ENCODE data around the gene LRRC3.

Gene LRRC3

DNA sequence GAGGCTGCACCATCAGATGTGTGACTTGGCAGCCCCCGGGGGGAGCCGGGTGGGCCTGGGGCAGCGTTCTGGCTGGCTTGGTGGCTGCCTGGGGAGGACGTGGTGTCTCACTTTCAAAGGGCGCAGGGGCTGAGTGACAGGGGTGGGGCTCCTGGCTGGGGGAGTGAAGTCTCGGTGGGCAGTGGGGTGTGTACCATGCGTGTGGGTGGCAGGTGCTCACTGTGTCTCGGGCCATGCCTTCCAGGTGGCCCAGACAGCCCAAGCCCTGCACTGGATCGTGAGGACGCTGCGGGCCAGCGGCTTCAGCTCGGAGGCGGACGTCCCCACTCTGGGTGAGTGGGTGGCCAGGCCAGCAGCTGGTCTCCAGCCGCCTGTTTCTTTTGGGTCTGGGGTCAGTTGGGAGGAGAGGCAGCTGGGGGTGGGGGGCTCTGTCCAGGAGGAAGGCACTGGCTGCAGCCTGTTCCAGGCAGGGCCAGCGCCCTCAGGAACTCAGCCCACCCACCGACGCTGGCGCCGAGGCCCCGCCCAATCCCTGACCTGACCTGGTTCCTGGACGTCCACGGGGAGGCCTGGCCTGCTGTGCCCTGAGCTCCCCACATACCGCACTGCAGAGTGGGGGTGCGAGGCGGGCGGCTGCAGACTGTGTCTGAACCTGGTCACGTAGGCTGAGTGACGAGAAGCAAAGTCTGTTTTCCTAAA lies 30.6 kb upstream of the LRRC3 start:
- DNase-seq: no peak

DNA sequence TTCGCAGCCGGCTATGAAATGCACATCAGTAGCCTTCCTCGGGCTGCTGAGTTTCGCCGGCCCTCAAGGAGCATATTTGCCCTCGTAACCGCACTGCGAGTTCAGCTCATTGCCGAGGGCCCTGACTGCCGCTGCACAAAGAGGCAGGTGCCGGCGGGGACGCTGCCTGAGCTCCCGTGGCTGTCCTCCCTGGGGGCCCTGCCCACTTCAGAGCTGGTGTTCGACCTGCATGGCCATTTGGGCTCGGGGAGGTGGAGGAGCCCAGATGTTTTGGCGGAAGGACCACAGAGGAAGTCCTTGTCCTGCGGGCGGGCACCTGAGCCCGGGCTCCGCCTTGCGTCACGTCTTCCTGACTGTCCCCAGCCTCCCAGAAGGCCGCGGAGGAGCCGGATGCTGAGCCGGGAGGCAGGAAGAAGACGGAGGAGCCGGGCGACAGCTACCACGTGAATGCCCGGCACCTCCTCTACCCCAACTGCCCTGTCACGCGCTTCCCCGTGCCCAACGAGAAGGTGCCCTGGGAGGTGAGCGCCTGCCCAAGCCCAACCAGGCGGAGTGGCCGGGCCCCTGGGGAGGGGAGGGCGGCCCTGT lies 29.9 kb upstream of the LRRC3 start:
- no peak for DNase-seq

- no peak for DNase-seq
Observed at GRCh38 chr21:44425895-44426662, 29.2 kb upstream of the LRRC3 start.

DNA sequence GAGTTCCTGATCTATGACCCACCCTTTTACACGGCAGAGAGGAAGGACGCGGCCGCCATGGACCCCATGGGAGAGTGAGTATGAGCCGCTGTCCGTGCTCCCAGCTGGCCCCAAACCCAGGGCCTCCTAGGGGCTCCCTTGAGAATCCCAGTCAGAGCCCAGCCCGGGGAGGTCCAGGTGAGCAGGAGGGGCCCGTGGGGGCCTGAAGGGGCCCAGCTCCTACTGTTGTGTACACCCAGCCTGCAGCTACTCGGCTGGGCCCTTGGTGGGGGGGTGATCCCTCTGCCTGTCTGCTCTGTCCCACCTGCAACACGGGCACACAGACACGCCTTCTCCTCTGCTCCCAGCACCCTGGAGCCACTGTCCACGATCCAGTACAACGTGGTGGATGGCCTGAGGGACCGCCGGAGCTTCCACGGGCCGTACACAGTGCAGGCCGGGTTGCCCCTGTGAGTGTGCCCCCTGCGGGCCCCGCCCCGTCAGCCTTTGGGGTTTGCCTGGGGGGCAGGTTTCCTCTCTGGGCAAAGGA lies 28.6 kb upstream of the LRRC3 start:
- DNase-seq: no peak

DNA sequence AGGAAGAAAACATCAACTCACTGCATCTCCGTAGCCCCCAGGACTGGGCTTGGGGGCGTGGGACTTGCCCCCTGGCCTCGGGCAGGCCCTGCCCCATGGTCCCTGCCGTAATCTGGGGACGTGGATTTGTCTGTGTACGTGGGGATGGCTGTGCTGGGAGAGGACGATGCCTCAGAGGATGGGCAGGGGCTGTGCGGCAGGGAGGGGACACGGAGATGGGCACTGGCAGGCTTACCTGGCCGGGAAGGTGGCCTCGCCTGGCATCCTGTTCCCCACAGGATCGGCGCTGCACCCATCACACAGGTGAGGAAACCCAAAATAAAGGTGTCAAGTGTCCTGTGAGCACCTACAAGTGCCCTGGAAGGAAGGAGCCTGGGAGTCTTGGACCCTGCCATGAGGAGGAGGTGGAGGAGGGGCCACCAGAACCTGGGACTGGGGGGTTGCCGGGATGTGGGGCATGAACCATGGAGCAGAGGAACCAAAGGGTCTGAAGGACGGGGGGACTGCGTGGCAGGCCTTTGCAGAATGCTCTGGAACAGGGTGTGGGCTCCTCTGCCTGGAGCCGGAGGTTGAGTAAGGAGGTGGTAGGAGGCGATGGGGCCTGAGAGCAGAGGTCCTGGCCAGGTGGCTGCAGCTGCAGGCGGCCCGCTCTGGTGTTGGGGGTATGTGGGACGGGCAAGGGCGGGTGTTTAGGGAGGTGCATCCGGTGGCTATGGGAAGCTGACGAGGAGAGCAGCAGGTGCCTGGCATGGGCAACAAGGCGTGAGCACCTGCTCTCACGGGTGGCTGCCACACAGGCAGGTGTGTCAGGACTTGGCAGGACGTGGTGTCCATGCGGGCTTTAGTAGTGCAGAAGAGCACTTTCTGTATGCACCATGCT lies 27.8 kb upstream of the LRRC3 start:
- no peak for DNase-seq

DNA sequence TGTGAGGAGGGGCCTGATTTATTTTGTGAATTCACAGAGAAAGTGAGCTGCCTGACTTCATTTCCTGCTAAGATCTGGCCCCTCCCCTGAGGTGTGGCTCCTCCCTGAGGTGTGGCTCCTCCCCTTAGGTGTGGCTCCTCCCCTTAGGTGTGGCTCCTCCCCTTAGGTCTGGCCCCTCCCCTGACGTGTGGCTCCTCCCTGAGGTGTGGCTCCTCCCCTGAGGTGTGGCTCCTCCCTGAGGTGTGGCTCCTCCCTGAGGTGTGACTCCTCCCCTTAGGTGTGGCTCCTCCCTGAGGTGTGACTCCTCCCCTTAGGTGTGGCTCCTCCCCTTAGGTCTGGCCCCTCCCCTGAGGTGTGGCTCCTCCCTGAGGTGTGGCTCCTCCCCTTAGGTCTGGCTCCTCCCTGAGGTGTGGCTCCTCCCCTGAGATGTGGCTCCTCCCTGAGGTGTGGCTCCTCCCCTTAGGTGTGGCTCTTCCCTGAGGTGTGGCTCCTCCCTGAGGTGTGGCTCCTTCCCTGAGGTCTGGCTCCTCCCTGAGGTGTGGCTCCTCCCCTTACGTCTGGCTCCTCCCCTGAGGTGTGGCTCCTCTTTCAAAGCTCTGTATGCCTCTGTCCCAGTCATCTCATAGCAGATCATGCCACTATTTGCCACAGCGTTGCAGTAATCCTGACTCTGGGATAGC lies 26.9 kb upstream of the LRRC3 start:
- no peak for DNase-seq

DNA sequence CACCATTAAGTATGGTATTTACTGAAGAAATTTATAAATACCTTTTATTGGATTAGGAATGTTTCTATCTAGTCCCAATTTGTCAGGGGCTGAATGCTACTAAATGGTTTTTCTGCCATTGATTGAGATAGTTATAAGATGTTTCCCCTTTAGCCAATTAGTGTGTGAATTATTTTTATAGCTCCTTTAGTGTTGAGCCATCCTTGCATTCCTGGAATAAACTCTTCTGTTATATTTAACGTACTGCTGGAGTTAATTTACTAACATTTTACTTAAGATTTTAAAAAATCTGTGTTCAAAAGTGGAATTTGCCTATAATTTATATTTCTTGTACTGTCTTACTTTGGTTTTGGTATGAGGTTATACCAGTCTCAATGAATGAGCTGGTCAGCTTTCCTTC lies 25.4 kb upstream of the LRRC3 start:
- no peak for DNase-seq

GRCh38 chr21:44431300-44431699 lies 24.0 kb upstream of the LRRC3 start:
- no peak for DNase-seq

GRCh38 chr21:44432841-44433790 lies 22.2 kb upstream of the LRRC3 start:
- no peak for DNase-seq

GRCh38 chr21:44433791-44434567 lies 21.3 kb upstream of the LRRC3 start:
- DNase-seq: no peak

DNA sequence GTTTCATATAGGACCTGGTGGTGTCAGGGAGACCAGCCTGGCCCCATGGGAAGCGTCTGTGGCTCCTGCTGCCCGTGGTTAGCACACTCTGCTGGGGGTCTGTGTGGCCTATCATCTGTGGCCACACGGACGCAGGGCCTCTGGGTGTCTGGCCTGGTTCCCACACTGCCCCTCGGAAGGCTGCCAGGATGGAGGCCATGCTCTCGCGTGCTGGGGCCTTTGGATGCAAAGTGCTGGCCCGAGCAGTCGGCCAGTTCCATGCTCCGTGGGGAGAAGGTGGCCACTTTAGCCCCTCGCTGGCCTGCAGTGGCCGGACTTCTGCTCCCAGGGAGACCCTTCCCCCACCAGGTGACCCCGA lies 20.8 kb upstream of the LRRC3 start:
- no peak for DNase-seq

- DNase-seq: no peak
Observed at GRCh38 chr21:44434936-44435635, 20.2 kb upstream of the LRRC3 start.

- no peak for DNase-seq
Observed at GRCh38 chr21:44436111-44436611, 19.1 kb upstream of the LRRC3 start.

DNA sequence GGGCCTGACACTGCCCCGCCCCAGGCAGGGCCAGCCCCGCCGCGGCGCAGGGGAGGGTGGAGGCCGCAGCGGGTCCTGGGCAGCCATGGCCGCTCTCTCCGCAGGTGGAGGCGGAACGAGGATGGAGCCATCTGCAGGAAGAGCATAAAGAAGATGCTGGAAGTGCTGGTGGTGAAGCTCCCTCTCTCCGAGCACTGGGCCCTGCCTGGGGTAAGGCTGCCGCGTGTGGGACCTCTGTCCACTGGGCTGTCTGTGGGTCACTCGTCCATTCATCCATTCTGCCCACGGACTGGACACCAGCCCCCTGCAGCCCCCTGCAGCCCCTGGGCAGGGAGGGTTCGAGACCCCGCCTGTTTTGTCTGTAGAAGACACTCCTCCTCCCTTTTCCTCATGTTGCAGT lies 18.4 kb upstream of the LRRC3 start:
- DNase-seq: no peak

GRCh38 chr21:44437371-44437695 lies 18.0 kb upstream of the LRRC3 start:
- DNase-seq: no peak

- no peak for DNase-seq
Observed at GRCh38 chr21:44437696-44438431, 17.4 kb upstream of the LRRC3 start.

GRCh38 chr21:44438531-44439210 lies 16.6 kb upstream of the LRRC3 start:
- no peak for DNase-seq

GRCh38 chr21:44439211-44439600 lies 16.1 kb upstream of the LRRC3 start:
- no peak for DNase-seq

Data from fibroblast of upper back skin (primary cell).